GM10248 (cell line): ENCODE measurements around the gene TRAF2.

Experiments used
- CTCF ChIA-PET: fragments of 300-600 bp; sonication (Branson Sonifier 250); formaldehyde crosslinking; extraction: SDS; loops from one replicate; lab custom pipeline; 2021; ENCODE audit warnings: antibody characterized with exemption; lab: Yijun Ruan, JAX
- POLR2A ChIA-PET: fragments of 350-650 bp; sonication (Branson Sonifier 250); formaldehyde crosslinking; extraction: SDS; loops from one replicate; lab custom pipeline; 2020; ENCODE audit warnings: antibody characterized with exemption; lab: Yijun Ruan, JAX
- DNase-seq: peaks from one replicate; pipeline ENCODE4 v3.0.0; 2012; ENCODE audit errors: extremely low spot score
- CTCF ChIP-seq: IDR thresholded peaks from 2 replicates; pipeline ENCODE4 v1.5.1; 2012; ENCODE audit warnings: mild to moderate bottlenecking, low read depth; ENCODE audit errors: extremely low read depth, missing control alignments, control extremely low read depth

Gene TRAF2

GRCh38 chr9:136952876-136953770, 66.8 kb downstream of the TRAF2 start:
- DNase-seq, result no peak
- ChIA-PET POLR2A (no interaction called here), CTCF (interaction anchor here (2.4 kb wide), 1 partner anchor 82 kb away, joined by 8 read pairs; no protein-coding TSS in a partner anchor)
- no peak for TF ChIP-seq CTCF

- POLR2A ChIA-PET, result no interaction called here
- CTCF ChIA-PET, result interaction anchor here (2.4 kb wide), 1 partner anchor 81 kb away, joined by 8 read pairs; no protein-coding TSS in a partner anchor
- no peak for TF ChIP-seq CTCF
- no peak for DNase-seq
These were observed 67.5 kb downstream of the TRAF2 start for GRCh38 chr9:136953771-136954269.

- CTCF ChIA-PET, result interaction anchor here (0.6 to 2.4 kb wide), 2 partner anchors 81 to 139 kb away, joined by 3 to 8 read pairs; no protein-coding TSS in a partner anchor
- POLR2A ChIA-PET, result no interaction called here
- no peak for TF ChIP-seq CTCF
- DNase-seq, result no peak
These were observed 68.2 kb downstream of the TRAF2 start for GRCh38 chr9:136954270-136955083.

- no peak for DNase-seq
- POLR2A ChIA-PET, result no interaction called here
- TF ChIP-seq CTCF, result no peak
- CTCF ChIA-PET, result interaction anchor here (0.6 kb wide), 1 partner anchor 140 kb away, joined by 3 read pairs; no protein-coding TSS in a partner anchor
These were observed 69.1 kb downstream of the TRAF2 start for GRCh38 chr9:136955202-136955942.

GRCh38 chr9:136955943-136956335, 69.6 kb downstream of the TRAF2 start:
- no peak for TF ChIP-seq CTCF
- ChIA-PET CTCF (no interaction called here), POLR2A (no interaction called here)
- no peak for DNase-seq
